GM23248 (cell line): ENCODE measurements around the gene ZNF385D. TPM values are rescaled to one million over a fixed set of nuclear protein-coding genes. Genes with fewer than 3 reads are reported as not detected.

Experiments used
- DNase-seq: peaks from one replicate; pipeline ENCODE4 v3.0.0-alpha.2; 2015
- H2AFZ ChIP-seq: fragments of 200-600 bp; sonication (generic); 2 replicates; pipeline ENCODE4 v1.6.1; 2016; ENCODE audit warnings: antibody characterized with exemption
- H3F3A ChIP-seq: fragments of 200-600 bp; sonication (generic); 2 replicates; pipeline ENCODE4 v1.6.1; 2016; ENCODE audit warnings: mild to moderate bottlenecking, antibody characterized with exemption, mixed run types; ENCODE audit not compliant: insufficient read depth
- H3K27ac ChIP-seq: fragments of 200-600 bp; sonication (generic); 2 replicates; pipeline ENCODE4 v1.5.1; 2016; ENCODE audit warnings: mild to moderate bottlenecking
- H3K27me3 ChIP-seq: fragments of 200-600 bp; sonication (generic); replicated peaks from 2 replicates; pipeline ENCODE4 v1.6.1; 2016; ENCODE audit warnings: mild to moderate bottlenecking; ENCODE audit not compliant: insufficient read depth
- H3K36me3 ChIP-seq: fragments of 200-600 bp; sonication (generic); 2 replicates; pipeline ENCODE4 v1.6.1; 2016; ENCODE audit warnings: low read depth, mild to moderate bottlenecking
- H3K4me1 ChIP-seq: fragments of 200-600 bp; sonication (generic); 2 replicates; pipeline ENCODE4 v1.6.1; 2016; ENCODE audit warnings: mild to moderate bottlenecking; ENCODE audit not compliant: insufficient read depth
- H3K4me2 ChIP-seq: fragments of 200-600 bp; sonication (generic); one replicate; pipeline ENCODE4 v1.6.1; 2016; ENCODE audit warnings: mild to moderate bottlenecking; ENCODE audit not compliant: unreplicated experiment
- H3K4me3 ChIP-seq: fragments of 200-600 bp; sonication (generic); 2 replicates; pipeline ENCODE4 v1.5.1; 2016; ENCODE audit warnings: mild to moderate bottlenecking
- H3K79me2 ChIP-seq: fragments of 200-600 bp; sonication (generic); 2 replicates; pipeline ENCODE4 v1.6.1; 2016; ENCODE audit warnings: mild to moderate bottlenecking; ENCODE audit not compliant: insufficient read depth
- H3K9ac ChIP-seq: fragments of 200-600 bp; sonication (generic); 2 replicates; pipeline ENCODE4 v1.6.1; 2016; ENCODE audit warnings: mild to moderate bottlenecking
- H3K9me2 ChIP-seq: fragments of 200-600 bp; sonication (generic); 2 replicates; pipeline ENCODE4 v1.6.1; 2016; ENCODE audit warnings: mixed run types, mild to moderate bottlenecking, moderate library complexity; ENCODE audit not compliant: insufficient read depth
- H3K9me3 ChIP-seq: fragments of 200-600 bp; sonication (generic); one replicate; pipeline ENCODE4 v1.6.1; 2017; ENCODE audit warnings: low read depth
- H4K20me1 ChIP-seq: fragments of 200-600 bp; sonication (generic); 2 replicates; pipeline ENCODE4 v1.6.0; 2016; ENCODE audit not compliant: insufficient read depth
- EZH2 ChIP-seq: fragments of 200-600 bp; sonication (generic); IDR thresholded peaks from 2 replicates; pipeline ENCODE4 v1.6.1; 2018; ENCODE audit warnings: antibody characterized with exemption, mild to moderate bottlenecking; ENCODE audit not compliant: insufficient read depth, poor library complexity, severe bottlenecking
- EZH2phosphoT487 ChIP-seq: fragments of 200-600 bp; sonication (generic); IDR thresholded peaks from 2 replicates; pipeline ENCODE4 v1.6.1; 2018; ENCODE audit warnings: antibody characterized with exemption, moderate library complexity, mild to moderate bottlenecking, low read depth; ENCODE audit not compliant: insufficient read depth
- WGBS, 2 experiments: methylation state at CpG; one replicate each; pipeline ENCODE4 v1.1.6; 2015 to 2017; ENCODE audit warnings: low lambda C conversion rate in 2 of 2, low coverage in 1 of 2; ENCODE audit errors: missing lambda C conversion rate in 2 of 2; 5-methylcytosine and 5-hydroxymethylcytosine counted together
- in situ Hi-C: fragments of 300-500 bp; cut with MboI; formaldehyde crosslinking; loops from 2 replicates; pipeline ENCODE4 v1.15.0; 2020
- polyA plus RNA-seq: library from polyadenylated mRNA; unstranded; fragments of >200 nt; fragmentation: Nextera tagmentation; extraction: Ambion mirVana; gene quantifications from 2 replicates; pipeline ENCODE4 v1.2.1, GENCODE V29; 2016
- total RNA-seq: library from RNA; depleted of rRNA; stranded (reverse); fragments of >200 nt; shearing (Covaris generic); gene quantifications from 2 replicates; pipeline ENCODE4 v1.2.3, GENCODE V29; 2014

The ZNF385D gene
- total and polyA plus RNA-seq, 2 experiments from 2014 or later, result 0.97 to 13.8 TPM

- no peak overlapping the region for H3K4me3 ChIP-seq
- no peak overlapping the region for H3K27ac ChIP-seq
- no peak overlapping the region for H2AFZ ChIP-seq
- H3K9me3 ChIP-seq, result no peaks in the 10 kb centered on the region
- no peaks in the 10 kb centered on the region for H3K27me3 ChIP-seq
- H3K9ac ChIP-seq, result no peak overlapping the region
- H3K36me3 ChIP-seq, result no peaks in the 10 kb centered on the region
- no peaks in the 10 kb centered on the region for H4K20me1 ChIP-seq
- 0 out of 2 replicates have a peak, but pooled peaks cover 10% of the 10 kb centered on the region for H3F3A ChIP-seq
- no peak for DNase-seq
- WGBS, 2 experiments, result 42 to 48% methylated on average over 4 of the region's 4 CpGs
- TF ChIP-seq EZH2 (no peak), EZH2phosphoT487 (no peak)
- peaks cover 9% of the 10 kb centered on the region for H3K4me1 ChIP-seq
- H3K4me2 ChIP-seq, result no peak overlapping the region
- in situ Hi-C loops, result no loop called here
- no peaks in the 10 kb centered on the region for H3K9me2 ChIP-seq
- H3K79me2 ChIP-seq, result no peaks in the 10 kb centered on the region
Measured at GRCh38 chr3:21520106-21520963, 230.7 kb downstream of the ZNF385D start.

GRCh38 chr3:21517184-21517583 is 233.8 kb downstream of the ZNF385D start:
- TF ChIP-seq EZH2 (no peak), EZH2phosphoT487 (no peak)
- H3K36me3 ChIP-seq, result no peaks in the 10 kb centered on the region
- WGBS, 2 experiments, result 95 to 96% methylated on average over 3 of the region's 3 CpGs
- H3F3A ChIP-seq, result no peaks in the 10 kb centered on the region
- H3K9me2 ChIP-seq, result no peaks in the 10 kb centered on the region
- no peak overlapping the region for H3K27ac ChIP-seq
- in situ Hi-C loops, result no loop called here
- no peak overlapping the region for H3K9ac ChIP-seq
- H3K4me3 ChIP-seq, result no peak overlapping the region
- no peaks in the 10 kb centered on the region for H4K20me1 ChIP-seq
- H3K79me2 ChIP-seq, result no peaks in the 10 kb centered on the region
- DNase-seq, result no peak
- H3K9me3 ChIP-seq, result no peaks in the 10 kb centered on the region
- no peak overlapping the region for H2AFZ ChIP-seq
- H3K4me1 ChIP-seq, result no peaks in the 10 kb centered on the region
- no peak overlapping the region for H3K4me2 ChIP-seq
- no peaks in the 10 kb centered on the region for H3K27me3 ChIP-seq

GRCh38 chr3:21515417-21515816 is 235.6 kb downstream of the ZNF385D start:
- H3K79me2 ChIP-seq, result no peaks in the 10 kb centered on the region
- no peaks in the 10 kb centered on the region for H4K20me1 ChIP-seq
- no peaks in the 10 kb centered on the region for H3F3A ChIP-seq
- H3K9ac ChIP-seq, result no peak overlapping the region
- H3K9me2 ChIP-seq, result no peaks in the 10 kb centered on the region
- in situ Hi-C loops, result no loop called here
- TF ChIP-seq EZH2phosphoT487, result no peak
- TF ChIP-seq EZH2, result no peak
- no peak overlapping the region for H3K4me3 ChIP-seq
- no peak overlapping the region for H2AFZ ChIP-seq
- H3K27ac ChIP-seq, result no peak overlapping the region
- H3K27me3 ChIP-seq, result no peaks in the 10 kb centered on the region
- H3K9me3 ChIP-seq, result no peaks in the 10 kb centered on the region
- H3K4me1 ChIP-seq, result no peaks in the 10 kb centered on the region
- 55 to 65% methylated on average over 1 of the region's 1 CpG for WGBS, 2 experiments
- DNase-seq, result no peak
- no peak overlapping the region for H3K4me2 ChIP-seq
- no peaks in the 10 kb centered on the region for H3K36me3 ChIP-seq

- 79% methylated on average over 5 of the region's 5 CpGs for WGBS, 2 experiments
- H3K36me3 ChIP-seq, result no peaks in the 10 kb centered on the region
- in situ Hi-C loops, result no loop called here
Measured at GRCh38 chr3:21509731-21510470, 241.1 kb downstream of the ZNF385D start.

More at GRCh38 chr3:21509731-21510470, 241.1 kb downstream of the ZNF385D start:
- DNase-seq, result peak; percentile 18
- no peak overlapping the region for H3K9ac ChIP-seq
- H3K27me3 ChIP-seq, result no peaks in the 10 kb centered on the region
- no peaks in the 10 kb centered on the region for H3K79me2 ChIP-seq
- H3F3A ChIP-seq, result no peaks in the 10 kb centered on the region
- no peak overlapping the region for H2AFZ ChIP-seq
- H3K4me3 ChIP-seq, result no peak overlapping the region
- no peaks in the 10 kb centered on the region for H4K20me1 ChIP-seq
- H3K4me1 ChIP-seq, result peaks cover 7% of the 10 kb centered on the region
- no peaks in the 10 kb centered on the region; the same call in 1 of the 2 replicates for H3K9me2 ChIP-seq
- H3K27ac ChIP-seq, result no peak overlapping the region
- H3K9me3 ChIP-seq, result no peaks in the 10 kb centered on the region
- TF ChIP-seq EZH2 (no peak), EZH2phosphoT487 (no peak)
- H3K4me2 ChIP-seq, result no peak overlapping the region
